Esophagus muscularis mucosa (tissue), 3 donors: Measurements from ENCODE around the gene RAB29.

Experiments
- CTCF ChIP-seq, 3 experiments: fragments of 200-600 bp in 2 of 3; fragments of 450-650 bp in 1 of 3; sonication (generic) in 2 of 3; IDR thresholded peaks; one replicate each; pipeline ENCODE4 v1.5.1; 2017 to 2019; ENCODE audit warnings: antibody characterized with exemption in 3 of 3, mild to moderate bottlenecking in 2 of 3, moderate library complexity in 1 of 3
- POLR2AphosphoS5 ChIP-seq, 2 donors: sonication (generic); formaldehyde crosslinking; IDR thresholded peaks; one replicate each; pipeline ENCODE4 v1.6.1; 2017; ENCODE audit warnings: antibody characterized with exemption in 2 of 2

GRCh38 chr1:205777994-205778393 lies 2.7 kb upstream of the RAB29 start:
- TF ChIP-seq CTCF (IDR thresholded peaks at IDR 0.05) (no peak), POLR2AphosphoS5 (IDR thresholded peaks at IDR 0.05) (no peak)
